ENCODE results near the gene C1orf198.
A peak's percentile ranks its signal among the peaks of the same experiment; 100 is the strongest.
"Not testable (repeated sequence)": the region's sequence is repeated elsewhere in the genome, so short reads cannot be mapped to it uniquely, and the experiment has no call there.

The C1orf198 gene

GRCh38 chr1:230858236-230858820 lies 10.0 kb downstream of the C1orf198 start:
- Histone ChIP-seq H3K9me3 (replicated peaks; ENCODE audit: low read length) (no peaks in the 10 kb centered on the region), H3K4me2 (ENCODE audit: low read length) (no peak overlapping the region), H3K9ac (ENCODE audit: low read depth, low read length) (no peak overlapping the region), H3K36me3 (ENCODE audit: insufficient read depth, low read length) (peaks cover 14% of the 10 kb centered on the region), H3K4me3 (ENCODE audit: low read length) (no peak overlapping the region), H3K27me3 (ENCODE audit: control insufficient read depth, insufficient read depth, low read length) (no peaks in the 10 kb centered on the region), H3K4me1 (ENCODE audit: control insufficient read depth, insufficient read depth, low read length) (peaks cover 49% of the 10 kb centered on the region)

- Histone ChIP-seq H3K36me3 (ENCODE audit: insufficient read depth, low read length) (peaks cover 19% of the 10 kb centered on the region), H3K4me2 (ENCODE audit: low read length) (no peak overlapping the region), H3K4me3 (ENCODE audit: low read length) (no peak overlapping the region), H3K9ac (ENCODE audit: low read depth, low read length) (no peak overlapping the region), H3K4me1 (ENCODE audit: control insufficient read depth, insufficient read depth, low read length) (peaks cover 44% of the 10 kb centered on the region), H3K27me3 (ENCODE audit: control insufficient read depth, insufficient read depth, low read length) (no peaks in the 10 kb centered on the region), H3K9me3 (replicated peaks; ENCODE audit: low read length) (no peaks in the 10 kb centered on the region)
These were observed 10.5 kb downstream of the C1orf198 start for GRCh38 chr1:230857822-230858221.

- H3K4me3 ChIP-seq (ENCODE audit: low read length), result no peak overlapping the region
- H3K36me3 ChIP-seq (ENCODE audit: insufficient read depth, low read length), result peaks cover 20% of the 10 kb centered on the region
- no peaks in the 10 kb centered on the region for H3K27me3 ChIP-seq (ENCODE audit: control insufficient read depth, insufficient read depth, low read length)
- H3K4me2 ChIP-seq (ENCODE audit: low read length), result no peak overlapping the region
- no peaks in the 10 kb centered on the region for H3K9me3 ChIP-seq (replicated peaks; ENCODE audit: low read length)
- H3K9ac ChIP-seq (ENCODE audit: low read depth, low read length), result no peak overlapping the region
- H3K4me1 ChIP-seq (ENCODE audit: control insufficient read depth, insufficient read depth, low read length), result peaks cover 39% of the 10 kb centered on the region
These were observed 11.2 kb downstream of the C1orf198 start for GRCh38 chr1:230857077-230857476.

- no peaks in the 10 kb centered on the region for H3K27me3 ChIP-seq (ENCODE audit: control insufficient read depth, insufficient read depth, low read length)
- H3K4me3 ChIP-seq (ENCODE audit: low read length), result no peak overlapping the region
- no peaks in the 10 kb centered on the region for H3K9me3 ChIP-seq (replicated peaks; ENCODE audit: low read length)
- H3K9ac ChIP-seq (ENCODE audit: low read depth, low read length), result no peak overlapping the region
- peaks cover 16% of the 10 kb centered on the region for H3K36me3 ChIP-seq (ENCODE audit: insufficient read depth, low read length)
- no peak overlapping the region for H3K4me2 ChIP-seq (ENCODE audit: low read length)
- peaks cover 42% of the 10 kb centered on the region for H3K4me1 ChIP-seq (ENCODE audit: control insufficient read depth, insufficient read depth, low read length)
These were observed 12.4 kb downstream of the C1orf198 start for GRCh38 chr1:230855886-230856285.

- no peaks in the 10 kb centered on the region for H3K9me3 ChIP-seq (replicated peaks; ENCODE audit: low read length)
- H3K4me1 ChIP-seq (ENCODE audit: control insufficient read depth, insufficient read depth, low read length), result peaks cover 54% of the 10 kb centered on the region
- H3K36me3 ChIP-seq (ENCODE audit: insufficient read depth, low read length), result peaks cover 16% of the 10 kb centered on the region
- no peak overlapping the region for H3K4me2 ChIP-seq (ENCODE audit: low read length)
- H3K9ac ChIP-seq (ENCODE audit: low read depth, low read length), result no peak overlapping the region
- no peaks in the 10 kb centered on the region for H3K27me3 ChIP-seq (ENCODE audit: control insufficient read depth, insufficient read depth, low read length)
- no peak overlapping the region for H3K4me3 ChIP-seq (ENCODE audit: low read length)
These were observed 13.9 kb downstream of the C1orf198 start for GRCh38 chr1:230854423-230854822.

GRCh38 chr1:230853731-230854130 lies 14.6 kb downstream of the C1orf198 start:
- Histone ChIP-seq H3K4me1 (ENCODE audit: control insufficient read depth, insufficient read depth, low read length) (peaks cover 54% of the 10 kb centered on the region), H3K9me3 (replicated peaks; ENCODE audit: low read length) (no peaks in the 10 kb centered on the region), H3K36me3 (ENCODE audit: insufficient read depth, low read length) (peaks cover 16% of the 10 kb centered on the region), H3K9ac (ENCODE audit: low read depth, low read length) (no peak overlapping the region), H3K4me3 (ENCODE audit: low read length) (no peak overlapping the region), H3K4me2 (ENCODE audit: low read length) (no peak overlapping the region), H3K27me3 (ENCODE audit: control insufficient read depth, insufficient read depth, low read length) (no peaks in the 10 kb centered on the region)

GRCh38 chr1:230852959-230853358 lies 15.4 kb downstream of the C1orf198 start:
- H3K4me3 ChIP-seq (ENCODE audit: low read length), result no peak overlapping the region
- peaks cover 54% of the 10 kb centered on the region for H3K4me1 ChIP-seq (ENCODE audit: control insufficient read depth, insufficient read depth, low read length)
- H3K9me3 ChIP-seq (replicated peaks; ENCODE audit: low read length), result no peaks in the 10 kb centered on the region
- no peaks in the 10 kb centered on the region for H3K27me3 ChIP-seq (ENCODE audit: control insufficient read depth, insufficient read depth, low read length)
- H3K36me3 ChIP-seq (ENCODE audit: insufficient read depth, low read length), result peaks cover 16% of the 10 kb centered on the region
- no peak overlapping the region for H3K4me2 ChIP-seq (ENCODE audit: low read length)
- no peak overlapping the region for H3K9ac ChIP-seq (ENCODE audit: low read depth, low read length)

GRCh38 chr1:230851291-230851691 lies 17.0 kb downstream of the C1orf198 start:
- no peak overlapping the region for H3K4me2 ChIP-seq (ENCODE audit: low read length)
- H3K36me3 ChIP-seq (ENCODE audit: insufficient read depth, low read length), result peaks cover 16% of the 10 kb centered on the region
- peaks cover 49% of the 10 kb centered on the region for H3K4me1 ChIP-seq (ENCODE audit: control insufficient read depth, insufficient read depth, low read length)
- H3K4me3 ChIP-seq (ENCODE audit: low read length), result no peak overlapping the region
- no peaks in the 10 kb centered on the region for H3K27me3 ChIP-seq (ENCODE audit: control insufficient read depth, insufficient read depth, low read length)
- H3K9me3 ChIP-seq (replicated peaks; ENCODE audit: low read length), result no peaks in the 10 kb centered on the region
- H3K9ac ChIP-seq (ENCODE audit: low read depth, low read length), result peak overlapping the region; percentile 65

GRCh38 chr1:230850547-230850946 lies 17.8 kb downstream of the C1orf198 start:
- Histone ChIP-seq H3K9ac (ENCODE audit: low read depth, low read length) (peak overlapping the region; percentile 65), H3K4me2 (ENCODE audit: low read length) (peak overlapping the region; percentile 76), H3K4me1 (ENCODE audit: control insufficient read depth, insufficient read depth, low read length) (peaks cover 42% of the 10 kb centered on the region), H3K4me3 (ENCODE audit: low read length) (no peak overlapping the region), H3K36me3 (ENCODE audit: insufficient read depth, low read length) (peaks cover 16% of the 10 kb centered on the region), H3K27me3 (ENCODE audit: control insufficient read depth, insufficient read depth, low read length) (no peaks in the 10 kb centered on the region), H3K9me3 (replicated peaks; ENCODE audit: low read length) (no peaks in the 10 kb centered on the region)

GRCh38 chr1:230849451-230850224 lies 18.7 kb downstream of the C1orf198 start:
- Histone ChIP-seq H3K4me2 (ENCODE audit: low read length) (peak overlapping the region; percentile 76), H3K4me3 (ENCODE audit: low read length) (peak overlapping the region; percentile 53), H3K4me1 (ENCODE audit: control insufficient read depth, insufficient read depth, low read length) (peaks cover 44% of the 10 kb centered on the region), H3K9me3 (replicated peaks; ENCODE audit: low read length) (no peaks in the 10 kb centered on the region), H3K36me3 (ENCODE audit: insufficient read depth, low read length) (peaks cover 11% of the 10 kb centered on the region), H3K9ac (ENCODE audit: low read depth, low read length) (peak overlapping the region; percentile 74), H3K27me3 (ENCODE audit: control insufficient read depth, insufficient read depth, low read length) (no peaks in the 10 kb centered on the region)

GRCh38 chr1:230848235-230848634 lies 20.1 kb downstream of the C1orf198 start:
- no peak overlapping the region for H3K9ac ChIP-seq (ENCODE audit: low read depth, low read length)
- H3K27me3 ChIP-seq (ENCODE audit: control insufficient read depth, insufficient read depth, low read length), result no peaks in the 10 kb centered on the region
- H3K4me1 ChIP-seq (ENCODE audit: control insufficient read depth, insufficient read depth, low read length), result peaks cover 44% of the 10 kb centered on the region
- no peaks in the 10 kb centered on the region for H3K9me3 ChIP-seq (replicated peaks; ENCODE audit: low read length)
- H3K4me2 ChIP-seq (ENCODE audit: low read length), result no peak overlapping the region
- H3K4me3 ChIP-seq (ENCODE audit: low read length), result no peak overlapping the region
- peaks cover 7% of the 10 kb centered on the region for H3K36me3 ChIP-seq (ENCODE audit: insufficient read depth, low read length)

- Histone ChIP-seq H3K4me1 (ENCODE audit: control insufficient read depth, insufficient read depth, low read length) (peaks cover 27% of the 10 kb centered on the region), H3K36me3 (ENCODE audit: insufficient read depth, low read length) (peaks cover 15% of the 10 kb centered on the region)
- not testable (repeated sequence) for H3K9me3 ChIP-seq (replicated peaks; ENCODE audit: low read length); H3K4me3 ChIP-seq (ENCODE audit: low read length); H3K4me2 ChIP-seq (ENCODE audit: low read length); H3K9ac ChIP-seq (ENCODE audit: low read depth, low read length); H3K27me3 ChIP-seq (ENCODE audit: control insufficient read depth, insufficient read depth, low read length)
These were observed 23.1 kb downstream of the C1orf198 start for GRCh38 chr1:230845184-230845583.

Measured in skeletal muscle satellite cell (primary cell).